HCT116 (cell line): ENCODE data around the gene OSBPL1A. TPM values are rescaled to one million over a fixed set of nuclear protein-coding genes. Genes with fewer than 3 reads are reported as not detected.

Source experiments
- ATAC-seq: fragments of 200-7000 bp; cut with Tn5 transposase; 2 replicates; pipeline ENCODE4 v1.9.1; 2020; ENCODE audit warnings: mild to moderate bottlenecking, moderate library complexity
- BruUV-seq: library from RNA; stranded (reverse); fragments of 400-500 nt; replicated peaks from 2 replicates; lab custom pipeline; 2021; lab: Mats Ljungman, UMichigan
- CTCF ChIA-PET: fragments of 300-600 bp; sonication (Branson Sonifier 250); formaldehyde crosslinking; loops from one replicate; lab custom pipeline; 2021; ENCODE audit warnings: antibody characterized with exemption; lab: Charles Lee
- POLR2A ChIA-PET: fragments of 300-600, 350-600 bp; sonication (Branson Sonifier 250); formaldehyde crosslinking; loops from one replicate; lab custom pipeline; 2021; ENCODE audit warnings: antibody characterized with exemption; lab: Charles Lee
- RAD21 ChIA-PET, 2 experiments: fragments of 300-600 bp; sonication (Branson Sonifier 250); formaldehyde crosslinking; loops; one replicate each; lab custom pipeline; 2023; ENCODE audit warnings: low total read pairs in 2 of 2; ENCODE audit not compliant: uncharacterized antibody in 2 of 2, unreplicated experiment in 2 of 2, low non-redundant PET in 1 of 2; lab: Charles Lee
- DNase-seq: peaks from one replicate; pipeline ENCODE4 v3.0.0-alpha.2; 2010; ENCODE audit warnings: low read depth, low spot score
- H2AFZ ChIP-seq: fragments of 200-600 bp; shearing (Covaris generic), sonication (generic); 2 replicates; pipeline ENCODE4 v1.6.1; 2017; ENCODE audit warnings: low read depth, mixed run types, mixed read lengths, antibody characterized with exemption, low read length; ENCODE audit not compliant: poor library complexity, severe bottlenecking
- H3K27ac ChIP-seq: 2 replicates; pipeline ENCODE4 v1.5.1; 2012; ENCODE audit warnings: low read depth, low read length
- H3K27me3 ChIP-seq: fragments of 200-600 bp; sonication (generic); 2 replicates; pipeline ENCODE4 v1.6.1; 2016; ENCODE audit warnings: mixed run types, low read length, mixed read lengths; ENCODE audit not compliant: insufficient read depth
- H3K36me3 ChIP-seq, 2 experiments: fragments of 200-500 bp in 1 of 2; fragments of 200-600 bp in 1 of 2; sonication (Bioruptor generic) in 1 of 2; sonication (generic) in 1 of 2; 2 replicates each; pipeline versions ENCODE4 v1.5.1 to v1.6.1; 2014 to 2016; ENCODE audit warnings: low read length in 2 of 2, inconsistent platforms in 1 of 2, mixed read lengths in 1 of 2, mixed run types in 1 of 2; ENCODE audit not compliant: insufficient read depth in 2 of 2, control insufficient read depth in 1 of 2
- H3K4me1 ChIP-seq, 2 experiments: fragments of 200-600 bp in 1 of 2; sonication (generic) in 1 of 2; 2 replicates each; pipeline versions ENCODE4 v1.5.1 to v1.6.1; 2012 to 2017; ENCODE audit warnings: low read length in 2 of 2, inconsistent platforms in 1 of 2, mild to moderate bottlenecking in 1 of 2, mixed read lengths in 1 of 2, mixed run types in 1 of 2, moderate library complexity in 1 of 2; ENCODE audit not compliant: insufficient read depth in 2 of 2, control insufficient read depth in 1 of 2
- H3K4me2 ChIP-seq: fragments of 200-600 bp; sonication (generic); 2 replicates; pipeline ENCODE4 v1.6.1; 2017; ENCODE audit warnings: mixed run types, low read length, mixed read lengths
- H3K4me3 ChIP-seq, 2 experiments: fragments of 200-600 bp in 1 of 2; sonication (generic) in 1 of 2; replicated peaks in 1 of 2; 2 replicates each; pipeline ENCODE4 v1.5.1; 2011 to 2016; ENCODE audit warnings: low read length in 2 of 2, control low read depth in 1 of 2, low read depth in 1 of 2, mild to moderate bottlenecking in 1 of 2, mixed read lengths in 1 of 2, mixed run types in 1 of 2
- H3K79me2 ChIP-seq: fragments of 200-600 bp; sonication (generic); 2 replicates; pipeline ENCODE4 v1.6.1; 2017; ENCODE audit warnings: mild to moderate bottlenecking, mixed run types, low read length, moderate library complexity, mixed read lengths; ENCODE audit not compliant: insufficient read depth
- H3K9ac ChIP-seq: fragments of 200-600 bp; sonication (generic); 2 replicates; pipeline ENCODE4 v1.6.1; 2016; ENCODE audit warnings: low read length, mixed read lengths
- H3K9me2 ChIP-seq: fragments of 200-600 bp; sonication (generic), shearing (Covaris generic); 2 replicates; pipeline ENCODE4 v1.6.1; 2017; ENCODE audit warnings: mixed run types, mild to moderate bottlenecking, moderate library complexity; ENCODE audit not compliant: insufficient read depth
- H3K9me3 ChIP-seq, 2 experiments: fragments of 200-500 bp in 1 of 2; fragments of 200-600 bp in 1 of 2; sonication (Bioruptor generic) in 1 of 2; sonication (generic) in 1 of 2; 2 replicates each; pipeline ENCODE4 v1.6.1; 2014 to 2017; ENCODE audit warnings: low read length in 2 of 2, mixed read lengths in 2 of 2, inconsistent platforms in 1 of 2, low read depth in 1 of 2, mild to moderate bottlenecking in 1 of 2, mixed run types in 1 of 2, moderate library complexity in 1 of 2; ENCODE audit not compliant: control insufficient read depth in 1 of 2, insufficient read depth in 1 of 2
- H4K20me1 ChIP-seq: fragments of 200-600 bp; sonication (generic), shearing (Covaris generic); 2 replicates; pipeline ENCODE4 v1.6.1; 2017; ENCODE audit warnings: mixed run types, mild to moderate bottlenecking, moderate library complexity; ENCODE audit not compliant: insufficient read depth
- CTCF ChIP-seq, 3 experiments: fragments of 200-600 bp in 1 of 3; sonication (generic) in 1 of 3; IDR thresholded peaks in 2 of 3; conservative IDR thresholded peaks in 1 of 3; 2 replicates each; pipeline ENCODE4 v1.5.1; 2012 to 2017; ENCODE audit warnings: low read depth in 2 of 3, low read length in 2 of 3, antibody characterized with exemption in 1 of 3, borderline replicate concordance in 1 of 3, control low read depth in 1 of 3, mild to moderate bottlenecking in 1 of 3, mixed read lengths in 1 of 3, mixed run types in 1 of 3, moderate library complexity in 1 of 3; ENCODE audit not compliant: insufficient read depth in 1 of 3
- EGR1 ChIP-seq: IDR thresholded peaks from 2 replicates; pipeline ENCODE4 v1.6.1; 2012; ENCODE audit warnings: low read depth
- EZH2 ChIP-seq: fragments of 200-600 bp; sonication (generic); IDR thresholded peaks from 2 replicates; pipeline ENCODE4 v1.6.1; 2017; ENCODE audit warnings: antibody characterized with exemption, mixed run types
- FOSL1 ChIP-seq: IDR thresholded peaks from 2 replicates; pipeline ENCODE4 v1.6.1; 2012; ENCODE audit warnings: low read depth
- JUND ChIP-seq: IDR thresholded peaks from 2 replicates; pipeline ENCODE4 v1.6.1; 2012
- SIN3A ChIP-seq: IDR thresholded peaks from 2 replicates; pipeline ENCODE4 v1.6.1; 2012; ENCODE audit warnings: low read depth
- SP1 ChIP-seq: IDR thresholded peaks from 2 replicates; pipeline ENCODE4 v1.6.1; 2012; ENCODE audit warnings: low read depth
- SRF ChIP-seq: IDR thresholded peaks from 2 replicates; pipeline ENCODE4 v1.6.1; 2012; ENCODE audit warnings: low read depth
- ZNF274 ChIP-seq: fragments of 200-500 bp; sonication (Bioruptor generic); IDR thresholded peaks from 2 replicates; pipeline ENCODE4 v1.6.1; 2014; ENCODE audit warnings: mild to moderate bottlenecking, low read depth, low read length, inconsistent platforms
- intact Hi-C: fragments of 100-400 bp; cut with micrococcal nuclease; formaldehyde crosslinking; loops from 2 replicates; pipeline ENCODE4 v1.10.0; 2022
- total RNA-seq: library from RNA; stranded (reverse); gene quantifications from one replicate; pipeline ENCODE4 v1.2.1, GENCODE V29; 2021; ENCODE audit not compliant: unreplicated experiment

OSBPL1A gene
- total RNA-seq, 1 experiment from 2014 or later = 18.9 TPM

GRCh38 chr18:24344509-24344908 is 53.1 kb downstream of the OSBPL1A start:
- RAD21 ChIA-PET = no interaction called here

More at GRCh38 chr18:24344509-24344908, 53.1 kb downstream of the OSBPL1A start:
- no peak for DNase-seq
- H4K20me1 ChIP-seq = no peaks in the 10 kb centered on the region; the same call in 1 of the 2 replicates
- no peaks in the 10 kb centered on the region for H3K9me2 ChIP-seq
- no peak overlapping the region for H2AFZ ChIP-seq
- ChIA-PET POLR2A (no interaction called here), CTCF (interaction anchor here (1.1 kb wide), 1 partner anchor 15 kb away, joined by 3 read pairs; no protein-coding TSS in a partner anchor)
- H3K4me1 ChIP-seq = no peaks in the 10 kb centered on the region
- intact Hi-C loops = no loop called here
- no peaks in the 10 kb centered on the region for H3K79me2 ChIP-seq
- H3K27ac ChIP-seq = no peak overlapping the region
- no peaks in the 10 kb centered on the region for H3K27me3 ChIP-seq
- no peak overlapping the region for H3K9ac ChIP-seq
- H3K36me3 ChIP-seq = no peaks in the 10 kb centered on the region
- H3K9me3 ChIP-seq = no peaks in the 10 kb centered on the region
- H3K4me3 ChIP-seq = no peak overlapping the region
- no peak overlapping the region for H3K4me2 ChIP-seq
- BruUV-seq = no TSS peak
- no peak for TF ChIP-seq FOSL1
- TF ChIP-seq ZNF274 = no peak
- TF ChIP-seq EGR1 = no peak
- TF ChIP-seq CTCF (IDR thresholded peaks at IDR 0.05 in 2 of 3, conservative IDR thresholded peaks at IDR 0.05 in 1 of 3; ENCODE audit: borderline replicate concordance in 1 of 3, insufficient read depth in 1 of 3, low read depth in 2 of 3, low read length in 2 of 3) = no peak
- no peak for TF ChIP-seq SIN3A
- TF ChIP-seq JUND = no peak
- no peak for TF ChIP-seq SRF
- no peak for TF ChIP-seq SP1
- no peak for TF ChIP-seq EZH2
- no peak for ATAC-seq
